Right renal pelvis (tissue), 4 donors: ENCODE measurements around the gene XKR3. TPM values are rescaled to one million over a fixed set of nuclear protein-coding genes. Genes with fewer than 3 reads are reported as not detected.
"Not testable (repeated sequence)": the region's sequence is repeated elsewhere in the genome, so short reads cannot be mapped to it uniquely, and the experiment has no call there.

Experiments used
- DNase-seq, 4 donors: peaks; one replicate each; pipeline ENCODE4 v3.0.0-alpha.2; 2013; ENCODE audit warnings: low read depth in 4 of 4, low spot score in 3 of 4, missing footprints in 1 of 4
- polyA plus RNA-seq, 4 donors: library from polyadenylated mRNA; unstranded; fragments of 120-200 nt; gene quantifications; one replicate each; pipeline ENCODE4 v1.2.1, GENCODE V29; 2013; ENCODE audit not compliant: insufficient read length in 4 of 4

The XKR3 gene
- polyA plus RNA-seq, 4 donors = not detected

DNA sequence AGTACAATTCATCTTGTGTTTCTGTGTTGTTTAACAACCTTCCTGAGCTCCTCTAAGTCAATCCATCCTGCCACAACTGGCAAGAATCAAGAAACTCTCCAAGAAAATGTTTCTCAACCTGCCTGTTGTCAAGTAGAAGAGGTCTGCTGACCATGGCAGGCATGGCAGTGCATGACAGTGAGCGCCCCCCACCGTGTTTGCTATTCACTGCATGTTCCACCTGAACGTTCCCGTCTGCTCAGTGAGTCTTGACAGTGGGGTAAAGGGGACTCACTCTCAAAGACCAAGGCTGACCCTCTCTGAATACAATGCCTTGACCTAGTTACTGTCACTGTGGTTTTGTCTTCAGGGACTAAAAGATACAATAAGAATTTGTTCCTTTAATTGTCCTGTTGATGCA, 75.9 kb downstream of the XKR3 start:
- DNase-seq = not testable (repeated sequence)

DNA sequence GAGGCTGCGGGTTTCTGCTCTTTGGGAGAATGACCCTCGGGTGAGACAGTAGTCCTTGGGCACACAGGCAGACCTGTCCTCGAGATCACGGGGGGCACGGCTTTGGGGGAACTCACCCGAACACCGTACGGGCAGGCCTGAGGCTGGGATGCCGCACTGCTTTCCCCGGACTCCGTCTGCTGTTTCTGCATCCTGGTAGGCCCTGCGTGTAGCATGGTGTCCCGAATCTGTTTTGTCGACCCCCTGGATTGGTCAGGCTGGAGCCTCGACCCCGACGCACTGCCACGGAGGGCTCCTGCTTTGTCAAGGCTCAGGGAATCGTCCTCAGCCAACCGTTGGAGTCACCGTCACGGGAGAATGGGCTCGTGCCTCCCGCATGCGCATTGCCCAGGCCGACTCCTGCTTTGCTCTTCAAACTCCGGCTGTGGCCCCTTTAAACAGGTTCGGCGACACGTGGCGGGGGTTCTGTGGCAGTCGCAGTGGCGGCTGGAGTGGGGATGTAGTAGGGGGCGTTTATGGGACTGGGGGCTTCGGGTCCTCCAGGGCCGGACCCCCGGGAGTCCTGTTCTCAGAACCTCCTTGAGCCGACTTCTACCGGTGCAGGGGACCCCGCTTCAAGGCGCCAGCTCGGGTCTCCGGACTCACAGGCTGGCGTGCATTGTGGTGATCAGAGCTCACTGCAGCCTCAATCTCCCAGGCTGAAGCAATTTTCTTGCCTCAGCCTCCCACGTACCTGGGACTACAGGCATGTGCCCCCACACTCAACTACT, 76.9 kb downstream of the XKR3 start:
- not testable (repeated sequence) for DNase-seq

- not testable (repeated sequence) for DNase-seq
These were observed 77.7 kb downstream of the XKR3 start for GRCh38 chr22:16747266-16748159.

- DNase-seq = not testable (repeated sequence)
These were observed 90.9 kb downstream of the XKR3 start for GRCh38 chr22:16734271-16734670.

Other genes with a start within 250 kb of the XKR3 start
- gene CCT8L2, start 232.6 kb downstream of the XKR3 start, polyA plus RNA-seq = not detected
- gene GAB4, start 182.8 kb upstream of the XKR3 start, polyA plus RNA-seq = not detected